GM21723 (cell line): ENCODE data around the gene SPRR5.

Experiments used
- ATAC-seq: cut with Tn5 transposase; IDR thresholded peaks from one replicate; pipeline ENCODE4 v1.9.1; 2021; ENCODE audit warnings: mild to moderate bottlenecking, moderate library complexity; ENCODE audit not compliant: unreplicated experiment

Gene SPRR5

DNA sequence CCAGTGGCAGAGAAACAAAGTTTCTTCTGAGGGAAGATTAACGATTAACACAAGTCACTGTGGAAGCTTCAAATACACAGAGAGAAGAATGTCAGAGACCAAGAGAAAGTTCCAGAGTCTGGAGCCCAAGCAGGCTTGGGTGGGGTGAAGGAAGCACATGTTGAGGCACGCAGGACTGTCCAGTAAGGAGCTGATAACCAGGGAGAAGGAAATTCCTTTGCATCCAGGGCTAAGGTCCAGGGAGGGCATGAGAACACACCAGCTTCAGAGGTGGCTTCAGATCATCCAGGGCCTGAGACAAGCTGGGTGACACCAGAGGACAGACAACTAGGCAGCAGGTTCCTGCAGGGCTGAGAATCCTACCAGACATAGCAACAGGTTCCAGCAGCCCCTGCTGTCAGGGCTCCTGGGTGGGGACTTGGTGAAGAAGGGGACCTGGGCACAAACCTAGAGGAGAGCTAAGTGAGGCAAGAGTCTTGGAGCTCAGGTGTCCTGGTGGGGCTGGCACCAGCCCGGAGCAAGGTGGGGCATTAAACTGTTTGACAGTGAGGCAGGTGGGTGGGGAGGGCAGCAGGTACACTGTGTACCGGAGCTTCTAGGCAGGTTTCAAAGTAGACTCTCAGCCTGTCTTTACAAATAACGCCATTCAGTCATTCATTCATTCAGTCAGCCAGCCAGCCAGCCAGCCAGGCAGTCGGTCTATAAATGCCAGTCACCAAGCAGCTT is 34.3 kb downstream of the SPRR5 start:
- no peak for ATAC-seq

GRCh38 chr1:152982076-152982475 is 35.1 kb downstream of the SPRR5 start:
- ATAC-seq: no peak

- ATAC-seq: no peak
These were observed 36.2 kb downstream of the SPRR5 start for GRCh38 chr1:152983234-152983633.

DNA sequence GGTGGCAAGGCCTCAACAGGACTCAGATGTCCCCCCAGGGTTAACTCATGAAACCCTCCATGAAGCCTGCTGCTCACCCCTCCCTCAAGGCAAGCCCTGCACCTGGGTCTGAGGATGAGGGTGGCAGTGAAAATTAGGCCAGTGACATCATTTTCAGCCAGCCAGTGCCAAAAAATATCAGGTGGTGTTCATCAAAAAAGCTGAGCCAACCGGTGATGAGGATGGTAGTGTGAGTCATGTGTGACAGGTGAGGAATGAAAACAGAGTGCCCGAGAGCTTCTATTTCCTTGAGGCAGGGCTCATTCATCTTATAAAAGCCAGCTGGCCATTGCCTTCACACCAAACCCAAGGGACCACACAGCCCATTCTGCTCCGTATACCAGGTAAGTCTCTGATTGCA is 36.7 kb downstream of the SPRR5 start, which contains the start of gene SPRR1A:
TSS of gene SPRR1A (plus strand) at position 339 of the 400 bp plus-strand sequence. CDS start 1,150 bp downstream, outside the sequence.
- ATAC-seq: no peak

GRCh38 chr1:152986578-152986977 is 39.6 kb downstream of the SPRR5 start:
- no peak for ATAC-seq

- ATAC-seq: no peak
These were observed 46.2 kb downstream of the SPRR5 start for GRCh38 chr1:152993186-152993585.

DNA sequence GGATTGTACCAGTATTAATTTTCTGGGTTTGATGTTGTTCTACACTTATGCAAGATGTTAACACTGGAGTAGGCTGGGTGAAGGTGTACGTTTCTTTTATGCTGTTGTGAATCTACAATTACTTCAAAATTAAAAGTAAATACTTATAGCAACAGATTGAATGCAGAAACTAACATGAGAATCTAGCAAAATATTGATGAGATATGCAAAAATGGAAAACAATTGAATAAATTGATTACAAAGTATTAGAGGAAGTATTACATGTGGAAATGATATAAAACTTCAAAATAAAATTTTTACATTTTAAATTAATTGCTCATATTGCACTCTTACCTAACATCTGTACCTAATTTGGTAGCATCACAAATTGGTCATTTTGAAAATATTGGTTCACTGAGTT is 48.8 kb downstream of the SPRR5 start:
- ATAC-seq: no peak

GRCh38 chr1:152996633-152997400 is 49.8 kb downstream of the SPRR5 start:
- ATAC-seq: no peak

GRCh38 chr1:152997901-152998300 is 50.9 kb downstream of the SPRR5 start:
- no peak for ATAC-seq

DNA sequence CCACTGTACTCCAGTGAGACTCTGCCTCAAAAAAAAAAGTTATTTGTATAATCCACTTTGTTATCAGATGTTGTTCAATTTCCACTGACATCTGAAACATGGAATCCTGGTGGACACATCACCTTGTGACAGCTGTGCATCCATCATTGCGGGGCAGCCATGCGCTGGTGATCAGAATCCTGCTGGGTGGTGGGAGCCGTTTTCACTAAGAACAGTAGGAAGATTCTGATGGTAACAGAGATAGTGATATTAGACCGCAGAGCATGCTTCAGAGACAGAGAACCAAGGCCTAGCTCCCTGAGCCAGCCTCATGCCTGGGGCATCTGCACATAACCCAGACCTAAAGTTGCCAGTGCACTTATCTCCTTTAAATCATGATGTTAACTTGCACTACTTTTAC is 51.5 kb downstream of the SPRR5 start:
- no peak for ATAC-seq
